Measurements from ENCODE around the gene SREBF1. TPM values are rescaled to one million over a fixed set of nuclear protein-coding genes. Genes with fewer than 3 reads are reported as not detected.

The SREBF1 gene
- total RNA-seq, 1 donor from 2014 or later: 167 TPM

- H3K27me3 Mint-ChIP-seq (ENCODE audit: insufficient read depth): peaks cover 4% of the 10 kb centered on the region
- no peak overlapping the region for H3K27ac Mint-ChIP-seq
- DNase-seq (ENCODE audit: low spot score): no peak
- H3K36me3 Mint-ChIP-seq (ENCODE audit: low read depth): no peaks in the 10 kb centered on the region
- H3K4me3 Mint-ChIP-seq: no peak overlapping the region
- intact Hi-C loops (cut with micrococcal nuclease): no loop called here
- H3K9me3 Mint-ChIP-seq: no peaks in the 10 kb centered on the region
- peaks cover 11% of the 10 kb centered on the region for H3K4me1 Mint-ChIP-seq (ENCODE audit: low read depth)
Measured at GRCh38 chr17:17787568-17787967, 49.2 kb downstream of the SREBF1 start.

- no peak overlapping the region for H3K4me3 Mint-ChIP-seq
- H3K36me3 Mint-ChIP-seq (ENCODE audit: low read depth): no peaks in the 10 kb centered on the region
- intact Hi-C loops (cut with micrococcal nuclease): no loop called here
- no peaks in the 10 kb centered on the region for H3K9me3 Mint-ChIP-seq
- peak overlapping the region; percentile 2 for H3K27ac Mint-ChIP-seq
- peaks cover 5% of the 10 kb centered on the region for H3K4me1 Mint-ChIP-seq (ENCODE audit: low read depth)
- H3K27me3 Mint-ChIP-seq (ENCODE audit: insufficient read depth): peaks cover 4% of the 10 kb centered on the region
- DNase-seq (ENCODE audit: low spot score): no peak
Measured at GRCh38 chr17:17786998-17787397, 49.8 kb downstream of the SREBF1 start.

- Mint-ChIP-seq H3K4me1 (ENCODE audit: low read depth) (no peaks in the 10 kb centered on the region), H3K36me3 (ENCODE audit: low read depth) (no peaks in the 10 kb centered on the region), H3K27me3 (ENCODE audit: insufficient read depth) (peaks cover 9% of the 10 kb centered on the region), H3K27ac (no peak overlapping the region), H3K4me3 (no peak overlapping the region), H3K9me3 (no peaks in the 10 kb centered on the region)
- DNase-seq (ENCODE audit: low spot score): no peak
- intact Hi-C loops (cut with micrococcal nuclease): no loop called here
Measured at GRCh38 chr17:17785407-17785806, 51.4 kb downstream of the SREBF1 start.

- H3K36me3 Mint-ChIP-seq (ENCODE audit: low read depth): no peaks in the 10 kb centered on the region
- peak overlapping the region; percentile 45 for H3K4me3 Mint-ChIP-seq
- intact Hi-C loops (cut with micrococcal nuclease): loop anchor here (5.0 kb wide), 1 partner anchor 38 kb away; no protein-coding TSS in a partner anchor
- no peak overlapping the region for H3K27ac Mint-ChIP-seq
- H3K27me3 Mint-ChIP-seq (ENCODE audit: insufficient read depth): peaks cover 9% of the 10 kb centered on the region
- no peak for DNase-seq (ENCODE audit: low spot score)
- H3K4me1 Mint-ChIP-seq (ENCODE audit: low read depth): no peaks in the 10 kb centered on the region
- no peaks in the 10 kb centered on the region for H3K9me3 Mint-ChIP-seq
Measured at GRCh38 chr17:17784657-17785267, 52.0 kb downstream of the SREBF1 start.

- Mint-ChIP-seq H3K4me3 (peak overlapping the region; percentile 76), H3K27me3 (ENCODE audit: insufficient read depth) (peaks cover 9% of the 10 kb centered on the region), H3K36me3 (ENCODE audit: low read depth) (no peaks in the 10 kb centered on the region), H3K9me3 (no peaks in the 10 kb centered on the region), H3K4me1 (ENCODE audit: low read depth) (no peaks in the 10 kb centered on the region), H3K27ac (peak overlapping the region; percentile 63)
- intact Hi-C loops (cut with micrococcal nuclease): loop anchor here (2.0 to 5.0 kb wide), 3 partner anchors 31 to 103 kb away; partner anchors contain the start of gene RAI1
- DNase-seq (ENCODE audit: low spot score): no peak
Measured at GRCh38 chr17:17783825-17784656, 52.7 kb downstream of the SREBF1 start.

GRCh38 chr17:17783116-17783824, 53.5 kb downstream of the SREBF1 start:
- intact Hi-C loops (cut with micrococcal nuclease): loop anchor here (2.0 to 5.0 kb wide), 3 partner anchors 30 to 102 kb away; partner anchors contain the start of gene RAI1
- Mint-ChIP-seq H3K4me1 (ENCODE audit: low read depth) (no peaks in the 10 kb centered on the region), H3K27ac (no peak overlapping the region), H3K36me3 (ENCODE audit: low read depth) (no peaks in the 10 kb centered on the region), H3K4me3 (peak overlapping the region; percentile 76), H3K27me3 (ENCODE audit: insufficient read depth) (peaks cover 9% of the 10 kb centered on the region), H3K9me3 (no peaks in the 10 kb centered on the region)
- peak; percentile 47 for DNase-seq (ENCODE audit: low spot score)

- H3K27ac Mint-ChIP-seq: no peak overlapping the region
- intact Hi-C loops (cut with micrococcal nuclease): loop anchor here (2.0 to 5.0 kb wide), 3 partner anchors 30 to 102 kb away; partner anchors contain the start of gene RAI1
Measured at GRCh38 chr17:17782523-17783115, 54.2 kb downstream of the SREBF1 start.

GRCh38 chr17:17781591-17782496, 54.9 kb downstream of the SREBF1 start:
- Mint-ChIP-seq H3K27ac (no peak overlapping the region), H3K36me3 (ENCODE audit: low read depth) (no peaks in the 10 kb centered on the region), H3K9me3 (no peaks in the 10 kb centered on the region), H3K27me3 (ENCODE audit: insufficient read depth) (peaks cover 9% of the 10 kb centered on the region), H3K4me1 (ENCODE audit: low read depth) (no peaks in the 10 kb centered on the region), H3K4me3 (peak overlapping the region; percentile 33)
- DNase-seq (ENCODE audit: low spot score): no peak
- intact Hi-C loops (cut with micrococcal nuclease): loop anchor here (2.0 to 5.0 kb wide), 3 partner anchors 29 to 101 kb away; partner anchors contain the start of gene RAI1

More at GRCh38 chr17:17782523-17783115, 54.2 kb downstream of the SREBF1 start:
- Mint-ChIP-seq H3K36me3 (ENCODE audit: low read depth) (no peaks in the 10 kb centered on the region), H3K4me1 (ENCODE audit: low read depth) (no peaks in the 10 kb centered on the region), H3K27me3 (ENCODE audit: insufficient read depth) (peaks cover 9% of the 10 kb centered on the region), H3K4me3 (peak overlapping the region; percentile 60), H3K9me3 (no peaks in the 10 kb centered on the region)
- no peak for DNase-seq (ENCODE audit: low spot score)

- H3K4me3 Mint-ChIP-seq: peak overlapping the region; percentile 48
- no peak for DNase-seq (ENCODE audit: low spot score)
- peaks cover 11% of the 10 kb centered on the region for H3K27me3 Mint-ChIP-seq (ENCODE audit: insufficient read depth)
- intact Hi-C loops (cut with micrococcal nuclease): loop anchor here (5.0 kb wide), 1 partner anchor 41 kb away; no protein-coding TSS in a partner anchor
- no peaks in the 10 kb centered on the region for H3K4me1 Mint-ChIP-seq (ENCODE audit: low read depth)
- no peaks in the 10 kb centered on the region for H3K9me3 Mint-ChIP-seq
- no peaks in the 10 kb centered on the region for H3K36me3 Mint-ChIP-seq (ENCODE audit: low read depth)
- H3K27ac Mint-ChIP-seq: no peak overlapping the region
Measured at GRCh38 chr17:17780922-17781590, 55.7 kb downstream of the SREBF1 start.

GRCh38 chr17:17779015-17779611, 57.7 kb downstream of the SREBF1 start:
- no peaks in the 10 kb centered on the region for H3K36me3 Mint-ChIP-seq (ENCODE audit: low read depth)
- H3K4me3 Mint-ChIP-seq: no peak overlapping the region
- peaks cover 16% of the 10 kb centered on the region for H3K27me3 Mint-ChIP-seq (ENCODE audit: insufficient read depth)
- no peaks in the 10 kb centered on the region for H3K4me1 Mint-ChIP-seq (ENCODE audit: low read depth)
- intact Hi-C loops (cut with micrococcal nuclease): no loop called here
- no peak for DNase-seq (ENCODE audit: low spot score)
- H3K9me3 Mint-ChIP-seq: no peaks in the 10 kb centered on the region
- no peak overlapping the region for H3K27ac Mint-ChIP-seq

Measured in activated T-helper 1 cell treated with anti-CD3 and anti-CD28 coated beads, Interleukin-12 subunit alpha, Interleukin-12 subunit beta, Interleukin-2, Interleukin-4 antibody, amounts not matched to agents 30 ng/mL and 10 ng/mL and 1 ng/mL, durations not matched to agents 14 hours and 24 hours and 36 hours (primary cell).